Stimulated activated CD4-positive, alpha-beta T cell treated with anti-CD3 and anti-CD28 coated beads, TNF-alpha, amount 100 ng/mL, for 1 hour (primary cell): ENCODE results near the gene ABO.
"Not testable (repeated sequence)": the region's sequence is repeated elsewhere in the genome, so short reads cannot be mapped to it uniquely, and the experiment has no call there.

Experiments used
- DNase-seq, 3 donors: peaks; one replicate each; pipeline ENCODE4 v3.0.0-alpha.2; 2020; ENCODE audit warnings: low read depth in 3 of 3, low spot score in 1 of 3

The ABO gene

DNA sequence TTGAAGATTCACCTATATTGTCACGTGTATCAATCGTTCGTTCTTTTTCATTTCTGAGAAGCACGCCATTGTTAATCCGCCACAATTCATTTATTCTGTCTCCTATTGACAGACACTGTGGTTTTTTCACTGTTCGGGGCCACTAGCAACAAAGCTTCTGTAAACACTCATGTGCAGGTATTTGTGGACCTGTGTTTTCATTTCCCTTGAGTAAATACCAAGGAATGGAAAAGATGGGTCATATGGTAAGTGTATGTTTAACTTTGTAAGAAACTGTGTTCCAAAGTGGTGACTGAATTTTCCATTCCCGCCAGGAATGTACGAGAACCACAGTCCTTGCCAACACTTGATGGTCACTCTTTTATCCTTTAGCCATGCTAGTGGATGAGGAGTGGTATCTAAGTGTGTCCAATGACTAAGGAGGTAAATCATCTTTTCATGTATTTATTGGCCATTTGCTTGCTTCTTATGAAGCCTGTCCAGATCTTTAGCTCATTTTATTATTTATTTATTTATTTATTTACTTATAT, 10.7 kb downstream of the ABO start:
- DNase-seq: no peak

DNA sequence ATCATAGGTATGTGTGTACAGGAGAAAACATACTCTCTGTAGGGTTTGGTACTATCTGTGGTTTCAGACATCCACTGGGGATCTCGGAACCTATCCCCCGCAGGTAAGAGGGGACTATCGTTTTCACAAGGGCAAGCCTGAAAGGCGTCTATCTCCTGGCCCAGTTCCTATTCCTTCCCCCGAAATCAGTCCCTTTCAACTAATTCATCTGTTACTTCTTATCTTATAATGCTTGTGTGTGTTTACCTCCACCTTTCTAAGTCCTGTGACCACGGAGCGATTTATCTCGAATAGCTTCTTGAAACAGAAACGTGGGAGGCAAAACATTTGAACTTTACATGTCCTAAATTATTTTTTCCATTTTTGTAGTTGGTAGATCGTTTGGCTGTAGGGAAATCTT, 11.4 kb downstream of the ABO start:
- DNase-seq: no peak

DNA sequence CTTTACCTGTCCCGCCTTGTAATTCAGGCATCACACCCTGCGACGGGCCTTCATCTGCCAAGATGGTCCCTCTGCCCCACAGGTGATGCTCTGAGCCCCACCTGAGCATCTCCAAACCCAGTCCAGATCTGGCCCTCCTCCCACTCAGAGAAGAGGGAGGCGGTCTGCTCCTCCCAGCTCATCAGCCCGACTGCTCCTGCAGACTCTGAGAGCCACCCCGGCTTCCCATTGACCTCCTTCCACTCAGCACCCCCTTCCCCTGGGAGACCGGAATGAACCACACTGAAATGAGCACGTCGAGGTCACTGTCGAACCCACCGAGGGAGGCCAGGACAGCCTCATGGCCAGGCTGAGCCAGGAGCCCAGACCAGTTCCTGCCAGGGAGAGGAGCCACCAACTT, 12.8 kb downstream of the ABO start:
- DNase-seq: no peak

DNA sequence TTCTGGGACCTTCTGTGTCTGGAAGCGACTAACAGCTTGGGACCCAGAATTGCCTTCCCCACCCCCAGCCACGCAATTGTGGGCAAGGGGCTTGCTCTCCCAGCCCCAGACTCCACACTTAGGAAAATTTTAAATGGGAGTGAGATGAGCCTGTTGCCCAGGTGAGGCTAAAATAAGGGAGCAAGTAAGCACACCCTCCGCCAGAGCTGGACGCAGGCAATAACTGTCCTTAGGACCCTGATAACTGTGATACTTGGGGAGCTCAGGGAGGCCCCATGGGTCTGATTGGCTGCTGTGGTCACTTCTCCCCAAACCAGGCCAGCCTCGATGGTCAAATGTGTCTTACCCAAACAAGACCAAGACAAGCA, 13.3 kb downstream of the ABO start:
- DNase-seq: no peak

DNA sequence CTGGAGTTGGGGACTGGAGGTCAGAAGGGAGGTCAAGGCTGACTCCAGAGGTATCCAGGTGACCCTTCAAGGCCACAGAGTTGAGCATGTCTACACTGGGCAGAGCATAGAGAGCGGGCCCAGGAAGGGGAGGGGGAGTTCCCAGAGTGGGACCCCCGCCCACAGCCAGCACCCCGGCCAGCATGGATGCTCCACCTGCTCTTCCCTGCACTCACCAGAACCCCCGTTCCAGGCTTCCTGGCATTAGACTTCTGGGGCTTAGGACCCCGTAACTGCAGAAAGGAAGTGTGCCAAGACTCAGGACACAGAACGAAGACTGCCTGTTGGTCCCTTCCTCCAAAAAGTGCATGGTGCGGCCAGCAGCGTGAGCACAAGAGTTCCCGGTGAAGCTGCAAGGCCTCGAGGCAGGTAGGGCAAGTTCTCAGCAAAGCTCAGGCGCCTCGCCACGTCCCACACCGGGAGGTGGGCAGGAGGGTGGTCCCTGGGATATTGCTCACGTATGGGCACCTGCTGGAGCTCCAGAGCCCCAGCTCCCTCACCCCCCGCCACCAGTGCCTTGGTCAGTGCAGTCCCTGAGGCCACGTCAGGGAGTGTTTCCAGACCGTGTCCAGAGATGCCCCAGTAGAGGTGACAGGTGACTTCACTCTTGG, 13.8 kb downstream of the ABO start:
- DNase-seq: no peak

DNA sequence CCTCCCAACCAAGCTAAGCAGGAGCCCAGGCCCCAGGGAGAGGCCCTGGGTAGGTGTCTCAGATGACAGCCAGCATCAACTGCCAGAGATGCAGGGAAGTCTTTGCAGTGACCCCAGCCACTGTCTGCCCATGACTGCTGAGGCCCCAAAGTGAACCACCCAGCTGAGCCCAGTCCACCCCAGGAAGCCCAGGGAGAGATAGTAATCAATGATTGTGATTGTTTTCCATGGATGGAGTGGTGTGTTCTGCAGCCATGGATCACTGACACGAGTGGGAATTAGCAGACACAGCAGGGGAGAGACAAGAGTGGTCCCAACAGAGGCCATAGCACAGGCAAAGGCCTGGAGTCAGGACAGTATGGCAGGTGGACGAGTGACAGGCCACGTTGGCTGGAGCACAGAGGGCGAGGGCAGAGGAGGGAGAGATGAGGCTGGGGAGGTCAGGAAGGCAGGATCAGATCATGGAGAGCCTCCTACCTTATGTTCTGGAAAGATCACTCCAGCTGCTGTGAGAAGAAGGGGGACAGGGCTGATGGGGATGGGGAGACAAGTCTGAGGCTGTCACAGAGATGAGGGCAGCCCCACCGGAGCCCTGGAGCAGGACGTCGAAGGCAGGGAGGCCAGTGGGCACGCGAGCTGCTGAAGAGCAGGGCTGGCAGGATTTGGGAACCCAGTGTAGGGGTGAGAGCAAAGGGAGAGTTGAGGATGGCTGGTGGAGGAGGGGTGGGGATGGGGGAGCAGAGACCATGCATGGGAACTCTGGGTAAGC, 14.5 kb downstream of the ABO start:
- no peak for DNase-seq

GRCh38 chr9:133258061-133259015, 16.7 kb downstream of the ABO start:
- DNase-seq: no peak

DNA sequence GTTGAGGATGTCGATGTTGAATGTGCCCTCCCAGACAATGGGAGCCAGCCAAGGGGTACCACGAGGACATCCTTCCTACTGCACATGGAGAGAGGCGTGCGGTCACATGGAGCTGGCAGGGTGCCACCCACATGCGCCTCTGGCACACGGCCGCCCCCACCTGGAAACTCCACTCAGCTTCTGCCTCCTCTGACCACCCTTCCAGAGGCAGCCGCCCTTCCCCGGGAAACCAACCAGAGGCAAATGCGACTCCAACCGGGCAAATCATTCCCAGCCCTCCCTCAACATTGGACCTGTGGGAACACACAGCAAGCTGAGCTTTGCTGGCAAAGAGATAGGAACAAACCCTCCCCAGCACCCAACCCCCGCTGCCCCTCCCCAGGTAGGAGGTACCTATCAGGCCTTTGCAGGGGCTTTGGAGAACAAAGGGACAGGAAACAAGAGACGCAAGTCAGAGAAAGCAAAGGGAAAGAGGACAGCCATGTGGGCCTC, 17.5 kb downstream of the ABO start:
- DNase-seq: no peak

DNA sequence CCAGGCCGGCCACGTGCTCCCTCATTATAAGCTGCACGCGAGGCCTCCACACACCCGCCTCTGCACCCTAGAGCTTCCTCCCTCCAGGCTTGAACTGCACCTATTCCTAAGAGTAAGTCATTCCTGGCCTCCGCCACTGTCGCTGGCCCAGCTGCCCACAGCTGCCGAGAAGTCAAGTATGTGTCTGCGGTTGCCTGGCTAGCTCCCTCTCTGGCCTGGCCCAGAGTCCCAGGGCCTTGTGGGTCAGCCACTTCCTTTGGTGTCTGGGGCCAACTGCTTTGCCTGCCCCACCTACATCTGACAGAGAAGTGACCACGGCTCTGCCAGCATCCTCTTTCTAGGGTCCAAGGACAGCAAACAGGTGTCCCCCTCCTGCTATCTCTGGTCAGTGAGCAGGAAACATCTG, 18.3 kb downstream of the ABO start:
- no peak for DNase-seq

- no peak for DNase-seq
Observed at GRCh38 chr9:133256136-133256461, 18.9 kb downstream of the ABO start.

GRCh38 chr9:133255371-133256135, 19.4 kb downstream of the ABO start:
- no peak for DNase-seq

- no peak for DNase-seq
Observed at GRCh38 chr9:133254471-133254870, 20.5 kb downstream of the ABO start.

DNA sequence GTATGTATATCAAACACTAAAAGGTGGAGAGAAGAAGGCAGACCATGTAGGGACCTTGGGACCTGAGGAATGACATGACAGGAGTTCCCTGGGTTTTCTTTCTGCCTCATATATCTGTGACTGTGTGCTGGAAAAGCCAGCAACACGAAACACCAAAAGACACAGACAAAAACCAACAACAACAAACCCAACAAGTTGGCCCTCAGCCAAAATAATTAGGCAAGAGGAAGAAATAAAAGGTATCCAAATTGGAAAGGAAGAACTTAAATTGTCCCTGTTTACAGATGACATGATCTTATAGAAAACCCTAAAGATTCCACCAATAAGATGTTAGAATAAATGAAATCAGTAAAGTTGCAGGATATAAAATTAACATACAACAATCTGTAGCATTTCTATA, 21.7 kb downstream of the ABO start:
- no peak for DNase-seq

DNA sequence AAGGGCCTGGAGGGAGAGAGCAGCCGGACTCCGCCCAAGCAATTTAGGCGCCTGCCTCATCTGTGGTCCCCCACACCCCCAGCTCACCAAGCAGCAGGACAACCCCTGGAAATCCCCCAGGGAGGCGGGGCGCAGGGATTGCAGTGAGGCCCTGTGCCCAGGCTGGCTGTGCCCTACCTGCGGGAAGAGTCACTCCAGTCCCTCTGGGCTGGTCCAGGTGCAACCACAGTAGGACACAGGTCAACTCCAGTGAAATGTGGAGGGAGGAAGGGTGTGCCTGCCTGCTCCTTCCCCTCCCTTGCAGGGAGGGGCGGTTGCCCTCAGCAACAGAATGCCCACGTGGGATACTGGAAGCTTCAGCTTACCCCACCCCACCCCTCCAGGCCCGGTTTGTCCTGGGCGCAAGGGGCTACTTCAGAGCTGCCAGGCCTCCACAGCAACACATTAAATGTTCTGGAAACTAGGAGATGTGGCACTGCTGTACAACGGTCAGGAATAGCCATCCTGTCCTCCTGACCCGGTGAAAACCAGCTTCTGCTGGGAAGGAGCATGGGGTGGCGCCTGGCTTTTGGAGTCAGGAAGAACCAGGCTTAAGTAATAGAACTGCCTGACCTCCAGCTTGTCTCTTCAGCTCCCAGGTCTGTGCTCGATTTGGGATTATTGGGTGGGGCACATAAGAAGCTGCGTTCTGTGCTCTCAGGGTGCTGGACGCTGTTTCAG, 22.5 kb downstream of the ABO start:
- no peak for DNase-seq

- DNase-seq: no peak
Observed at GRCh38 chr9:133251773-133252172, 23.2 kb downstream of the ABO start.

DNA sequence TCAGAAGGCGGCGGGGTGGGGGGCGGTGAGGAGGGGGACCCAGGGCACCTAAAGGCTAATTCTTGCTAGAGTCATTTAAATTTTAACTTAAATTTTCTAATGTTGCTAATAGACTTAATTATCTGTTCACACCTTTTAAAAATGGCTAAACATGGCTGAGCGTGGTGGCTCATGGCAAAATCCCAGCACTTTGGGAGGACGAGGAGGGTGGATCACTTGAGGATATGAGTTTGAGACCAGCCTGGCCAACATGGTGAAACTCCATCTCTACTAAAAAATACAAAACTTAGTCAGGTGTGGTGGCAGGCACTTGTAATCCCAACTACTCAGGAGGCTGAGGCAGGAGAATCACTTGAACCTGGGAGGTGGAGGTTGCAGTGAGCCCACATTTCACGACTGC, 23.8 kb downstream of the ABO start:
- DNase-seq: not testable (repeated sequence)

DNA sequence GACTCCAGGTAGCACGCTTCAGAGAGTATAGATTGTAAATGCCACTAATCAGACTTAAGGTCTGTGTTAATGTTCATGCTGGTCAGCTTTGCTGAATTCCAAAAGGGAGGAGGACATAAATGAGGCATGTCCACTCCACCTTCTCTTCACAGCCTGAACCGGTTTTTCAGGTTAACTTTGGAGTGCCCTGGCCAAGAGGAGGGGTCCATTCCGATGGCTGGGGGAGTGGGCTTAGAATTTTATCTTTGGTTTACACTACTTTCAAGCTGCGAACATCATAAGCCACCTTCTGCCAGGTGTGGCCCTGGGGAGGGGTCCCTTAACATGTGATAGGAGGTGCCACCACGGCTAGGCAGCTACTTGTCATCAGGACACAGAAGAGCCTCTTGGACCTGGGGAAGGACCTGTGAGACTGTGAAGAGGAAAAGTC, 24.2 kb downstream of the ABO start:
- DNase-seq: no peak

DNA sequence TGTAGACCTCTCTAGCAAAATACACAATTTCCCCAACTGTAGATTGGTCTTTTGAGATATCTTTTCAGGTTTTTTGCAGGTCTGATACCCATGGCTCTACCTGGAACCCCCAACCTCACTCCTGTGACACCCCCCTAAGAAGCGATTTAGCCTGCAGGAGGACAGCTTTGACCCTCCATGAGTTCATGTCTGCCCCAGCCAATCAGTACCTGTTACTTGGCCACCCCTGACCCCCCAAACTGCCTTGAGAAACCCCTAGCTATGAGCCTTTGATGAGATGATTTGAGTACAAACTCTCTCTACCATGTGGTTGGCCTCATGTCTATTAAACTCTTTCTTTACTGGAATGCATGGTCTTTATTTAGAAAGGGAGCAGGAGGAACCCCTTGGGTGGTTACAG, 25.7 kb downstream of the ABO start:
- no peak for DNase-seq

- DNase-seq: no peak
Observed at GRCh38 chr9:133248726-133249295, 26.2 kb downstream of the ABO start.

DNA sequence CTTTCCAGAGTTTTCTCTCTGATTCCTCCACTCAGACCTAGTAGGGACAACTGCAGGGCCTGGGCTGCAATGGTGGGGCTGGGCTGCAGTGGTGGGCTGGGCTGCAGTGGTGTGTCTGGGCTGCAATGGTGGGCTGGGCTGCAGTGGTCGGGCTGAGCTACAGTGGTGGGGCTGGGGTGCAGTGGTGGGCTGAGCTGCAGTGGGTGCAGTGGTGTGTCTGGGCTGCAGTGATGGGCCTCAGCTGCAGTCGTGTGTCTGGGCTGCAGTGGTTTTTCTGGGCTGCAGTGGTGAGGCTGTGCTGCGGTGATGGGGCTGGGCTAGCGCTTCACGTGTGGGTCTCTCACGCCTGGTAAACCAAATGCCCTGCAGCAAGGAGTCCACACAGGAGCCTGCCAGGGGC, 27.4 kb downstream of the ABO start:
- no peak for DNase-seq
